GM13976 (cell line): ENCODE data around the gene PLAAT5.

Experiments used
- DNase-seq: peaks from one replicate; pipeline ENCODE4 v3.0.0; 2012; ENCODE audit warnings: low spot score
- CTCF ChIP-seq: IDR thresholded peaks from 2 replicates; pipeline ENCODE4 v1.5.1; 2012; ENCODE audit warnings: borderline replicate concordance, mild to moderate bottlenecking; ENCODE audit not compliant: insufficient read depth; ENCODE audit errors: extremely low read depth, missing control alignments, control extremely low read depth
- in situ Hi-C: fragments of 300-500 bp; cut with MboI; formaldehyde crosslinking; loops from one replicate; pipeline ENCODE4 v1.12.0; 2022; ENCODE audit warnings: low sequenced_read_pairs, mixed read lengths, inconsistent platforms; ENCODE audit not compliant: unreplicated experiment

The PLAAT5 gene

DNA sequence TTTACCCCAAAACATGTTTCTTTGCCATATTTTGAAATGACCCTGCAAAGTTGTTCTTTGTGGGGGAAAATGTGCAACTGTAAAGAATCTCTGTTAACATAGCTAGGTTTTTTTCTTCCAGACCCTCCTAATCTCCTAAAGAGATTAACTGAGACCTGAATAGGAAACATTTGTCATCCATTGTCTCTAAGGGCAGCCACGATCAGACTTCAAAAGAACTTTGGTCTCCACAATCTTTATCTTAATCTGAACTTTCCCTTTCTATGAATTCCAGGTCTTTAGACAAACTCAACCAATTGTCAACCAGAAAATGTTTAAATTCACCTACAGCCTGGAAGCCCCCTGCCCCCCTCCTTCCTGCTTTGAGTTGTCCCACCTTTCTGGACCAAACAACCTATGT lies 10.3 kb upstream of the PLAAT5 start:
- no peak for DNase-seq
- in situ Hi-C loops, result no loop called here
- TF ChIP-seq CTCF, result no peak

DNA sequence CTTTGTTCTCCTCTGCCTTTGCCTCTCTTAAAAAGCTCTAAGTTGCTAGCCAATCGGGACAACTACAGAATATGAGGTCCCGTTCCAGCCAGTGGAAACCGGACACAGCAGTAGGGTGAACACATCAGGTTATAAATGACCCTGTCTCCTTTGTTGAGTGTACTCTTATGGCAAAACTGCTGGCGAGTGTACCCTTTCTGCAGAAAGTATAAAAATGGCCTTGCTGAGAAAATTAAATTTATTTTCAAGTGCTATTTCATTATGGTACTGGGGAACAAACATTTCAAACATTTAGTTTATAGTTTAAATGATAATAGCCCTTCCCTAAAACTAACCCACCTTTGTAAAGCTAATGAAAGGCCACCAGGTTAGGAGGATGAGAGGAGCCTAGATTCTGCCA lies 8.9 kb upstream of the PLAAT5 start:
- TF ChIP-seq CTCF, result no peak
- in situ Hi-C loops, result no loop called here
- no peak for DNase-seq

- no peak for TF ChIP-seq CTCF
- in situ Hi-C loops, result no loop called here
Observed at GRCh38 chr11:63494975-63495374, 4.0 kb upstream of the PLAAT5 start.

GRCh38 chr11:63493127-63493526 lies 2.2 kb upstream of the PLAAT5 start:
- in situ Hi-C loops, result no loop called here
- TF ChIP-seq CTCF, result no peak
- DNase-seq, result no peak

More at GRCh38 chr11:63494975-63495374, 4.0 kb upstream of the PLAAT5 start:
- DNase-seq, result no peak

GRCh38 chr11:63492441-63492840 lies 1.5 kb upstream of the PLAAT5 start:
- no peak for TF ChIP-seq CTCF
- in situ Hi-C loops, result no loop called here
- DNase-seq, result no peak

- TF ChIP-seq CTCF, result no peak
- in situ Hi-C loops, result no loop called here
- no peak for DNase-seq
Observed at GRCh38 chr11:63491636-63492372, 837 bp upstream of the PLAAT5 start.
